Stimulated activated CD4-positive, alpha-beta T cell treated with anti-CD3 and anti-CD28 coated beads, Interleukin-4, amount 100 ng/mL, for 48 hours (primary cell): ENCODE measurements around the gene C3orf85.
"Not testable (repeated sequence)": the region's sequence is repeated elsewhere in the genome, so short reads cannot be mapped to it uniquely, and the experiment has no call there.

ENCODE experiments used
- DNase-seq, 2 donors: peaks; one replicate each; pipeline ENCODE4 v3.0.0-alpha.2; 2020; ENCODE audit warnings: low read depth in 2 of 2

Gene C3orf85, protein sequence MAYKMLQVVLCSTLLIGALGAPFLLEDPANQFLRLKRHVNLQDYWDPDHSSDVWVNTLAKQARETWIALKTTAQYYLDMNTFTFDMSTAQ

DNA sequence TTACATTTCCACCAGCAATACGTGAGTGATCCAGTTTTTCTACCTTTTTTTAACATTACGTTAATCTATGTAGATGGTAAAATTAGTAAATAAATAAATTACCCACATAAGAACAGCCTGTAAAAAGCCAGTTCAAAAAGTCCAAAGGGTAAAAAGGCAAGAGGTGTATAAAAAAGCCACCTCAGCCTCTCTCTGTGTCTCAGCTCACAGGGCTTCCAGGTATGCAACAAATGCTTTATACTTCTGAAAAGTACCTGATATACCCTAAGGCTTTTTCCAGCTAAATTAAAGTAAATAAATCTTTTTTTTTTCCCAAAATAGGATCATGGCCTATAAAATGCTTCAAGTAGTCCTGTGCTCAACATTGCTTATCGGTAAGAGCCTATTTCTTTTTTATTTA lies at the start of gene C3orf85:
Gene C3orf85 (plus strand): TSS at position 197 of the 400 bp plus-strand sequence. CDS start 129 bp downstream, at position 326.
- no peak for DNase-seq

DNA sequence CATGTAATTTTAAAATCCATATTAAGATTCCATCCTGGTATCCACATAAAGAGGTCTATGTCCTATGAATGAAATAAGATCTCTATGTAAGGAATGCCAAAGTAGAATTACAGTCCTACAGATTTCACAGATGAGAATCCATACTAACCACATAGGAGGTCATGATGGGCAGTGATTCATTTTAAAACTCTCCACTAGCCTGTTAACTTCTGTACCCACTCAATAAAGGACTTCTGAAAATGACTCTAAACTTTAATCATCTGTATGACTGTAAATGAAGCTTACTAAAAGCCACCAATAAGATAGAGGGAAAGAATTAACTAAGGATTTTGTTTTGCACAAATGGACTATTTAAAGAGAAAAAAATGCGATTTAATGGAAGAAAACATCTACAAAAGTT lies 47.3 kb upstream of the C3orf85 start:
- DNase-seq: no peak

- no peak for DNase-seq
Observed at GRCh38 chr3:109091846-109092245, 44.7 kb upstream of the C3orf85 start.

DNA sequence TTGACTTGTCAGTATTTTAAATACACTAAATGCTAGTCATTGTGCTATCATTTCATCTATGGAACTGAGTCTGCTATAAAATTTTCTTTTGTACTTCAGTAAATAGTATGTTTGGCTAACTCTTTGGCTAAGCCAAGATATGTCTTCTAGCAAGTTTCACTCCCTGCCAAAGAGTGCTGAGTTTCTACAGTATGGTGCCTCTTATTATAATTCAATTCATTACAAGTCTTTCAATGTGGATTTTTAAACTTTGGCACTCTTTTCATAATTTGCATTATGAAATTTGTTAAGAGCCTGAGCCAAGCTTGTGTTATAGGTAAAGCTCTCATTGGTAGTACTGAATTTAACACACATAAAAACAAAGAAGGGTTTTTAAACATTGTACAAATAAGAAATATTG lies 43.0 kb upstream of the C3orf85 start:
- DNase-seq: no peak

- DNase-seq: no peak
Observed at GRCh38 chr3:109095166-109095565, 41.4 kb upstream of the C3orf85 start.

DNA sequence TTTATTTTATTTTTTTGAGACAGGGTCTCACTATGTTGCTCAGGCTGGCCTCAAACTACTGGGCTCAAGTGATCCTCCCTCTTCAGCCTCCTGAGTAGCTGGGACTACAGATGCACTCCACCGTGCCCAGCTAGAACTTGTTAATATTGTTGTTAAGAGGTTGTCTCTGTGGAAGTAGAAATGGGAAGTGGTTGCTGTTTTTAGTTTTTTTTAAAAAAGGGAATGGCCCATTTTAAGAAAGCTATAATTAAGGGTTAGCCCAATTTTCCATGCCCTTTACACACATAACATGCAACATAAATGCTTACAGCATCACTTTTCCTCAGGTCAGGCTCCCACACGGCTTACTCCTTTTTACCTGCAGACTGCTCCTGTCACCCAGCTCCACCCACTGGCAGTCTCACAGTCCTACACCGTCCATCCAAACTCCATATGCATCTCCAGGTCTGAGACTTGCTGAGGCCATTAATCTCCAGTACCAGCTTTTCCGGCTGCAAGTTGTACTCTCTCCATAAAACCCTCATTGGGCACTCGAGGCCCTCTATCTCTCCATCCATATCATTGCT lies 38.4 kb upstream of the C3orf85 start:
- DNase-seq: no peak

GRCh38 chr3:109109574-109109973 lies 26.9 kb upstream of the C3orf85 start:
- DNase-seq: no peak

GRCh38 chr3:109112946-109113760 lies 23.4 kb upstream of the C3orf85 start:
- no peak for DNase-seq

DNA sequence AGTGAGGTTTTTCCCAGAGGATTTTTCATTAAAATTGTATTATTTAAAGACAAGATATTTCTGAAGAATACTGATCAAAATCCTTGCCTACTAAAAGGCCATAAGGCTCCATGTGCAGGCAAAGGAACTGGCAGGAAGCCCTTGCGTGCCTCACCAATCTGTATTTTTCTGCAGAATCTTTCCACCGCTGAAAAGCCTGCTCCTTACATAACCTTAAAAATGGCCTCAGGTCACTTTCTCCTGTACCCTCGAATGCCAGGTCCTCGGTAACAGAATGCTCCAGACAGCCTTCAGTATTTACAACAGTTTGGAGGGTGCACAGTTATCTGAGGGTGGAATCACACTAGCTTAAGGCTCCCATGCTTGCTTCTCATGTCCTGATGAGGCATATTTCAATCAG lies 21.8 kb upstream of the C3orf85 start:
- no peak for DNase-seq

- DNase-seq: no peak
Observed at GRCh38 chr3:109115451-109115850, 21.1 kb upstream of the C3orf85 start.

GRCh38 chr3:109116031-109116430 lies 20.5 kb upstream of the C3orf85 start:
- no peak for DNase-seq

DNA sequence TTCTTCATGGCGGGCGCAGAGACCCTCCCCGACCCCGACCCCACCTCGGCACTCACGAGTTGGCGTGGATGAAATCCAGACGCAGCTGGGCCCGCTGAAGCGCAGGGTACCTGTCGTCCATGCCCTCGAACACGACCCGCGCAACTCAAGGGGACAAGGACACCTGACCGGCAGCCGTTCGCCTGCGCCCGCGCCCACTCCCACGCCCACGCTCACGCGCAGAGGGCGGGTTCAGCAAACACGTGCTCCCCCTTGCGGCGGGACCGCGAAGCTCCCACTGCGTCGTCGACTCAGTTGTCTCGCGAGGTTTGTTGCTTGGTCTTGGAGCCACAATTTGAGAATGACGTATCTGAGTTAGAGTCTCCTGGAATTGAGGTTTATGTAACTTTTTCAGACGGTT lies 18.6 kb upstream of the C3orf85 start, which contains the start of gene MORC1:
Gene MORC1 (minus strand): TSS at position 196 of the 400 bp plus-strand sequence. CDS start 75 bp downstream, at position 121.
- no peak for DNase-seq

DNA sequence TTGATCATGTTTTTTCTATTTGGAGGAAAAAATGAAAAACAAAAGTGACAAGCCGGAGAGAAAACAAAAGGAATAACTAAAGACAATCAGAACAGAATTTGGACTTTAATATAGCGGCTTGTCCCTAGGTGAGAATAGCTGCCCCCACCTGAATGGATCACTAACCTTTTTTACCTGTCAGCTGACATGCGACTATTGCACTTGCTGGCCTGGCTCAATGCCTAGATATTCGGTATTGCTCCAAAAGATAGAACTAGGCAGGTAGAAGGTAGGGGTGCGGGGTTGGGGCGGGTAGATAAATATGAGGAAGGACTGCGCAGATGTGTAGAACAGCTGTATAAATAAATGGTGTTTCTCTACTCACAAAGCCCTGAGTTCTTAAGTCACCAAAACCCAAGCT lies 17.9 kb upstream of the C3orf85 start:
- DNase-seq: no peak

- no peak for DNase-seq
Observed at GRCh38 chr3:109122690-109123089, 13.8 kb upstream of the C3orf85 start.

- DNase-seq: no peak
Observed at GRCh38 chr3:109125902-109126301, 10.6 kb upstream of the C3orf85 start.

GRCh38 chr3:109127553-109127952 lies 9.0 kb upstream of the C3orf85 start:
- no peak for DNase-seq

DNA sequence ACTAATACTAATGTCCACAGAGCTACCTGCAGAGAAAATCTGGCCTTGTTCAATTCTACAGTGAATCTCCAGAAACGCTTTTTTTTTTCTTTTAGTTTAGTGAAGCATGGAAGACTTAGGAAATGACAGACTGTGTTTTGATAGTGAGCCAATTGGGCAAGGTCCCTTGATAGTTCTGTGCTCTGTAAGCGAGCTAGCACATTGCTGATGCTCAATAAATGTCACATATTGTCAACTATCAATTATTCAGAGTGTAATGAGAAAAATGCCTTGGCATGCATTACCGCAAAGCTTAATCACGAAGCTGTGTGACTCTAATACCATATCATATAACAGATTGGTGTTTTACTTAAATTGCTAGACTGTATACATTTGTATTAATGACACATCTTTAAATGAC lies 5.2 kb upstream of the C3orf85 start:
- DNase-seq: no peak

DNA sequence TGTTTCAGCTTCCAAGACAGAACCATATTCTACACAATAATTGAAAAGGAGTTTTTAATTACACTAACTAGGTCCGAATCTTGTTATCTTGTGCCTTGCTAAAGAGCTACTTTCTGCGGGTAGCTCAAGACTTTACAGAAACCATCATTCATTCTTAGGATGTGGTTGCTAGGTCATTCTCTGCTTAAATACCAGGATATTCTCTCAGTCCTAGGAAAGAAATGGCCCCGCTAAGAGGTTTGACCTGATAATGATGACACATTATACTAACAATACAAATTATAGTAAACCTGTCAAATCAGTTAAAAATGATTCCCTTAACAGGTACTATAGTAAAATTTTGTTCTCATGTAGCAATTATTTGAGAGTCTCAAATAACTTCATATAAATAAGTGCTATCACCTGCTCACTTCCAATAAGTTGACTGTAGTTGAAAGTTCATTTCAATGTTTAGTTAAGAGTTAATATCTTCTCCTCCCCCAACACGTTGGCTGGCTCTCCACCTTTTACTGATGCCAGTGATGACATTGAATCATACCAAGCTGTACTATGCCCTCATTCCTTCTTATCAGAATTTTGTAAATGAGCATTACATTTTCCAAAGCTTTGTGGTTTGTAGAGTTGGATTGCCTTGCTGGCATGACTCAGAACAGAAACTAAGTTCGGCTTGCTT lies 3.6 kb upstream of the C3orf85 start:
- no peak for DNase-seq

DNA sequence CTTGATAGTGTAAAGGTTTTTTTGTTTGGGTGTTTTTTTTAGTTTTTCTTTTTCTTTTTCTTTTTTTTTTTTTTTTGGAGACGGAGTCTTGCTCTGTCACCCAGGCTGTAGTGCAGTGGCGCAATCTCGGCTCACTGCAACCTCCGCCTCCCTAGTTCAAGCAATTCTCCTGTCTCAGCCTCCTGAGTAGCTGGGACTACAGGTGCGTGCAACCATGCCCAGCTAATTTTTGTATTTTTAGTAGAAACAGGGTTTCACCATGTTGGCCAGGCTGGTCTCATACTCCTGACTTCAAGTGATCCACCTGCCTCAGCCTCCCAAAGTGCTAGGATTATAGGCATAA lies 3.1 kb upstream of the C3orf85 start:
- not testable (repeated sequence) for DNase-seq

GRCh38 chr3:109137761-109138160 lies 1.2 kb downstream of the C3orf85 start:
- no peak for DNase-seq

DNA sequence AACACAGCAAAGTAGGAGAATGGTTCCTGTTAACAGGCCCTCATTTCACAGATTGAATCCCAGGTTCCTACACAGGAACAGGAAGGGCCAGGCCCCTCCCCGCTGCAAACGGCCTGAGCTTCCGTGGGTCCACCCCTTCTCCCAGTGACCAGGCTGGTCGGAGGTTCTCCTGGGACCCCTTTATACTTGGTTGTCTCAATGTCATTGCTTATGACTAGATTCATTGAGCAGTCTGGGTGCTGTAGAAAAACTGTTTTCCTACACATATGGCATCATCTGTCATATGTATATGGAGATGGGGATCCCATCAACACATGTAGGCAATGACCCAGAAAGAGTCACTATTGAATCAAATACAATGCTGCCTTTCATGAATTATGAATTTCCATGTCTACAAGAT lies 3.8 kb downstream of the C3orf85 start:
- DNase-seq: no peak

DNA sequence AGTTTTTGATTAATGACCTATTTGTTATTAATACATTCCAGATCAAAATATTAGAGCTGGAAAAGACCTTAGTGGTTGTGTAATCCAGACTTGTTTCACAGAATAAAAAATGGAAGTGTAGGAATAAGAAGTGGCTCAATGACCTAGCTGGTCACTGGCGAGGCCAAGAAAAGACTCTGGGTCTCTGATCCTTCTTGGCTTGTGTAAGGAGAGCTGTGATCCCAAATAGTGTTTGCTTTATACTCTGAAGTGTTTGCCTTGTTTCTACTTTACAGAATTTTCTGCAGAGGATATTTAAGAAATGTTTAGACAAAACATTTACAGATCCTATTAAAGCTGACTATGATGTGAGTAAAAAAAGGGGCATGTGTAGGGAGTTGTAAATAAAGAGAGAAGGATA lies 7.1 kb downstream of the C3orf85 start:
- no peak for DNase-seq

- DNase-seq: no peak
Observed at GRCh38 chr3:109149078-109149477, 12.6 kb downstream of the C3orf85 start.
